Stimulated activated naive CD8-positive, alpha-beta T cell treated with anti-CD3 and anti-CD28 coated beads, Interleukin-15, Interleukin-2, amounts not matched to agents 100 U/mL and 50 U/mL, for 24 hours (primary cell): ENCODE measurements around the gene MYRIP.

ENCODE experiments used
- ATAC-seq: fragments of 150-1000 bp; cut with Tn5 transposase; one replicate; pipeline ENCODE4 v1.10.0; 2021
- DNase-seq: peaks from one replicate; pipeline ENCODE4 v3.0.0; 2021

Gene MYRIP

GRCh38 chr3:39905788-39906187 lies 96.4 kb downstream of the MYRIP start:
- ATAC-seq, result no peak
- no peak for DNase-seq

- DNase-seq (no peak), ATAC-seq (no peak)
Measured at GRCh38 chr3:39907981-39908380, 98.6 kb downstream of the MYRIP start.

- no peak for ATAC-seq
Measured at GRCh38 chr3:39910135-39910534, 100.7 kb downstream of the MYRIP start.

GRCh38 chr3:39910826-39911464 lies 101.5 kb downstream of the MYRIP start:
- DNase-seq, result no peak
- no peak for ATAC-seq

More at GRCh38 chr3:39910135-39910534, 100.7 kb downstream of the MYRIP start:
- no peak for DNase-seq

GRCh38 chr3:39911465-39912309 lies 102.3 kb downstream of the MYRIP start:
- no peak for ATAC-seq
- no peak for DNase-seq

GRCh38 chr3:39915027-39915426 lies 105.6 kb downstream of the MYRIP start:
- no peak for DNase-seq
- no peak for ATAC-seq

GRCh38 chr3:39917065-39917773 lies 107.8 kb downstream of the MYRIP start:
- ATAC-seq, result no peak
- DNase-seq, result no peak

- no peak for DNase-seq
Measured at GRCh38 chr3:39919281-39919680, 109.9 kb downstream of the MYRIP start.

GRCh38 chr3:39920271-39920670 lies 110.9 kb downstream of the MYRIP start:
- DNase-seq (no peak), ATAC-seq (no peak)

More at GRCh38 chr3:39919281-39919680, 109.9 kb downstream of the MYRIP start:
- no peak for ATAC-seq

GRCh38 chr3:39927479-39927878 lies 118.1 kb downstream of the MYRIP start:
- DNase-seq, result no peak
- ATAC-seq, result no peak

- ATAC-seq, result no peak
- no peak for DNase-seq
Measured at GRCh38 chr3:39933986-39934693, 124.7 kb downstream of the MYRIP start.

- ATAC-seq, result no peak
- no peak for DNase-seq
Measured at GRCh38 chr3:39934696-39935095, 125.3 kb downstream of the MYRIP start.

GRCh38 chr3:39935261-39935660 lies 125.9 kb downstream of the MYRIP start:
- ATAC-seq (no peak), DNase-seq (no peak)

- no peak for DNase-seq
Measured at GRCh38 chr3:39936848-39937247, 127.4 kb downstream of the MYRIP start.

GRCh38 chr3:39937315-39937714 lies 127.9 kb downstream of the MYRIP start:
- DNase-seq (no peak), ATAC-seq (no peak)

More at GRCh38 chr3:39936848-39937247, 127.4 kb downstream of the MYRIP start:
- no peak for ATAC-seq

GRCh38 chr3:39937874-39938273 lies 128.5 kb downstream of the MYRIP start:
- DNase-seq, result no peak

GRCh38 chr3:39941931-39942330 lies 132.5 kb downstream of the MYRIP start:
- DNase-seq (no peak), ATAC-seq (no peak)

More at GRCh38 chr3:39937874-39938273, 128.5 kb downstream of the MYRIP start:
- no peak for ATAC-seq

- no peak for ATAC-seq
- no peak for DNase-seq
Measured at GRCh38 chr3:39960515-39961191, 151.2 kb downstream of the MYRIP start.

GRCh38 chr3:39961230-39961629 lies 151.8 kb downstream of the MYRIP start:
- ATAC-seq (no peak), DNase-seq (no peak)

- ATAC-seq (no peak), DNase-seq (no peak)
Measured at GRCh38 chr3:39962581-39962980, 153.2 kb downstream of the MYRIP start.

GRCh38 chr3:39965461-39965860 lies 156.1 kb downstream of the MYRIP start:
- no peak for DNase-seq
- no peak for ATAC-seq

- DNase-seq (no peak), ATAC-seq (no peak)
Measured at GRCh38 chr3:39965997-39966396, 156.6 kb downstream of the MYRIP start.
